Nephron progenitor cell (in vitro differentiated cells): ENCODE measurements around the gene RARB.
A peak's percentile ranks its signal among the peaks of the same experiment; 100 is the strongest.

Experiments used
- DNase-seq: peaks from one replicate; pipeline ENCODE4 v3.0.0; 2021
- H3K27ac Mint-ChIP-seq: 2 replicates; pipeline ENCODE4 v1.8.0; 2021; ENCODE audit warnings: mild to moderate bottlenecking, moderate library complexity, mixed read lengths
- H3K27me3 Mint-ChIP-seq: 2 replicates; pipeline ENCODE4 v1.8.0; 2021; ENCODE audit warnings: mild to moderate bottlenecking, low read depth, mixed read lengths; ENCODE audit not compliant: poor library complexity
- H3K36me3 Mint-ChIP-seq: 2 replicates; pipeline ENCODE4 v1.8.0; 2021; ENCODE audit warnings: low read depth, mixed read lengths
- H3K4me1 Mint-ChIP-seq: 2 replicates; pipeline ENCODE4 v1.8.0; 2021; ENCODE audit warnings: mixed read lengths
- H3K4me3 Mint-ChIP-seq: 2 replicates; pipeline ENCODE4 v1.8.0; 2021; ENCODE audit warnings: mild to moderate bottlenecking, moderate library complexity, mixed read lengths
- H3K9me3 Mint-ChIP-seq: 2 replicates; pipeline ENCODE4 v1.8.0; 2021; ENCODE audit warnings: mild to moderate bottlenecking, moderate library complexity, mixed read lengths
- CTCF ChIP-seq: fragments of 200-600 bp; sonication (generic); IDR thresholded peaks from 2 replicates; pipeline ENCODE4 v1.5.0; 2021; ENCODE audit warnings: antibody characterized with exemption

The RARB gene

GRCh38 chr3:25428789-25429335 lies 799 bp downstream of the RARB start:
- Mint-ChIP-seq H3K27me3 (no peaks in the 10 kb centered on the region), H3K4me3 (peak overlapping the region; percentile 91), H3K9me3 (no peaks in the 10 kb centered on the region), H3K36me3 (no peaks in the 10 kb centered on the region), H3K27ac (peak overlapping the region; percentile 100), H3K4me1 (peaks cover 97% of the 10 kb centered on the region)
- no peak for TF ChIP-seq CTCF
- DNase-seq: no peak

DNA sequence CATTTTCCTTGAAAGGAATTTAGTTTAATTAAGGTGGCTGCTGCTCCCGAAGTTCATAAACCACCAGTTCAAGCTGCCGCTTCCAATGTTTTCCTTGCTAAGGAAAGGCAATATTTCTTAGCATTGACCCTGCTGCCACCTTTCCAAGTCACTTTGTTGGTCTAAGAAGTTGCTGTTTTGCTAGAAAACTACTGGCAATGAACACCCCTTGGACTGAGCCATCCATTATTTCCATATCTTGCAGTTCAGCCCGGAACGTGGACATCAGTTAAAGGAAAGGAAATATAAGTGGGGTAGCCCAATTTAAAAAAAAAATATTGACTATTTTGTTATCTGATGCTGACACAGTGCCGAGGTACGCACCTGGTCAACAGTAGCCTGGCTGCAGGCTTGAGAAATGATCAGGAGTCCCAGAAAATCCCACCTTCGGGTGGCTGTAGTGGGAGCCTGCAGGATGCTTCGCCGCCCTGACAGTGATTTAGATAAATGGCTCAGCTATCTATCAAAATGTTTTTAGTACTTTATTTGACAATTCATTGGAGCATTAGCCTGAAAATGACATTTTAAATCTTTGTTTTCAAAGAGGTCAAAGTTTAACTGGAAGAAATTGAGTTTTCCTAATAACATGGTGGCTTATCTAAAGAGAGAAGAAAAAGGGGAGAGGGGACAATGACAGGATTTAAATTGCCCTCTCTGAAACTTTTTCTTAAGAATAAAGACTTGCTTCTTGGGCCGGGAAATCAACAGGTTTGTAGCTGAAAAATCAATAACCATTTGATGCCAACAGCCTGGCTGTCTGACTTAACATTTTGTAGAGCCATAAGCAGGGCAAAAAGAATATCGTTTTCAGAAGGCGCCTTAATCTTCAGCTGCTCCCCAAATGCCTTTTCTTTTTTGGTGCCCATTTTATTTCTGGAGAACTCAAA lies 1.6 kb downstream of the RARB start:
- Mint-ChIP-seq H3K4me1 (peaks cover 92% of the 10 kb centered on the region), H3K27ac (peak overlapping the region; percentile 100), H3K9me3 (no peaks in the 10 kb centered on the region), H3K4me3 (peak overlapping the region; percentile 91), H3K27me3 (no peaks in the 10 kb centered on the region), H3K36me3 (no peaks in the 10 kb centered on the region)
- no peak for TF ChIP-seq CTCF
- peak; percentile 25 for DNase-seq

GRCh38 chr3:25430287-25430934 lies 2.3 kb downstream of the RARB start:
- DNase-seq: no peak
- no peaks in the 10 kb centered on the region for H3K36me3 Mint-ChIP-seq
- H3K4me1 Mint-ChIP-seq: peaks cover 84% of the 10 kb centered on the region
- peak overlapping the region; percentile 100 for H3K27ac Mint-ChIP-seq
- no peaks in the 10 kb centered on the region for H3K9me3 Mint-ChIP-seq
- no peaks in the 10 kb centered on the region for H3K27me3 Mint-ChIP-seq
- H3K4me3 Mint-ChIP-seq: peak overlapping the region; percentile 91
- no peak for TF ChIP-seq CTCF

GRCh38 chr3:25430935-25431770 lies 3.1 kb downstream of the RARB start:
- H3K27me3 Mint-ChIP-seq: no peaks in the 10 kb centered on the region
- no peaks in the 10 kb centered on the region for H3K36me3 Mint-ChIP-seq
- no peaks in the 10 kb centered on the region for H3K9me3 Mint-ChIP-seq
- peaks cover 81% of the 10 kb centered on the region for H3K4me1 Mint-ChIP-seq
- TF ChIP-seq CTCF: no peak
- no peak overlapping the region for H3K27ac Mint-ChIP-seq
- peak overlapping the region; percentile 91 for H3K4me3 Mint-ChIP-seq
- no peak for DNase-seq

DNA sequence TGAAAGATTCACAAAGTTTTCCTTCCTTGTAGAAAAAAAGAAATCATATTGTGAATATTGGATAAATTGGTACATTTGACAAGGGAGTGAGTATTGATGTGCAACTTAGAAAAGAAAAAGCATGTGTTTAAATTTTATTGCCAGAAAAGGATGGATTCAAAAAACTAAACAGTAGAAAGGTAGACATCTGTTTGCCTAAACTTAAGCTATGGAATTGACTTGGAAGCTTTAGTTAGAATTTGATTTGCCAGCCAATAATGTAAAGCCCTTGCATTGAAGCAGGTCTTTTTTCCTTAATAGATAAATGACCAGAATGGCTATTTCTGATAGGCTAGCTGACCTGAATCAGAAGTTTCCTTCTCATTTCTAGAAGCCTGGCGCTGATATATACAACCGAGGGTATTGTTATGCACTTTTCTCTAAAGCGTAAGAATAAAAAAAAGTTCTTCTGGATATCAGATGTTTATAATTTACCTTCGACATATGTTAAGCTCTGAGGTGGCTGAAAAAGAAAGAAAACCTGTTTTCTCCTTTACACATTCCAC lies 4.2 kb downstream of the RARB start:
- H3K27me3 Mint-ChIP-seq: peaks cover 4% of the 10 kb centered on the region
- peaks cover 82% of the 10 kb centered on the region for H3K4me1 Mint-ChIP-seq
- no peaks in the 10 kb centered on the region for H3K36me3 Mint-ChIP-seq
- DNase-seq: no peak
- peak overlapping the region; percentile 91 for H3K4me3 Mint-ChIP-seq
- no peak overlapping the region for H3K27ac Mint-ChIP-seq
- H3K9me3 Mint-ChIP-seq: no peaks in the 10 kb centered on the region
- no peak for TF ChIP-seq CTCF
